Midbrain (tissue), 1 donor: ENCODE data around the gene AURKA.

Experiments
- DNase-seq: peaks from one replicate; lab custom pipeline; 2025; lab: John Stamatoyannopoulos, UW

AURKA gene

DNA sequence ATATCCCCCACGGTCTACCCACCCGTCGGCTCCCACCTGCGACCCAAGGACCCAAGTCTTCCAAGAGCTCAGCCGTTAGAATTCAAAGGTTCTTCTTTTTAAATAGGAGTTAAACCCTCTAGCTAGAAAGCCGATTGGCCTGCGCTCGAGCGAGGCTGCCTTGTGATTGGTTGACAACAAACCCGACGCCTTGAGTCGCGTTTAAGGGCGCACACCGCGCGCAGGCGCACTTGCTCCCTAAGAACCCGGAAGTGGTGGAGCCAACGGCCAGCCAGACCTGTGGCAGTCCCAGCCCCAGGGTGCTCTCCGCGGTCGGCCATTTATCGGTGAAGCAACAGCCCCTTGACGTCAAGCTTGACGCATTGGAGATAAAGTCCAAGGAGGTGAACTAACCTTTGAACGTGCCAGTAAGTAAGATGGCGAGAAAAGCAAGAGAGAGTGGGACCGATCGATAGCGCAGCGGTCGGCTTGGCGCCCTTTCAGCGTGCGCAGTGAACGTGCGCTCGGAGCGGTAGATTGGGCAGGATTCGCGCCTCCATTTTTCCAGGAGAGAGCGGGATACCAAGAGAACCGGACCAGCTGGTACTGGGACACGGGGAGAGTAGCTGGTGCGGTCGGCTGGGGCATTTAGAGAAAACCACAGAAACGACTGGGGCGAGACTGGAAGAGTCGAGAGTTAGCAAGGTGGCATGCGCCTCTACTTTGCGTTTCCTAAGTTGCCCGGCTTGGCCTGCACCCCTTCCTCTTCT lies at the start of gene AURKA, which contains the start of gene CSTF1:
Gene AURKA, minus strand, starts transcription at position 84 of the 749 bp plus-strand sequence. CDS start 4,018 bp downstream, outside the sequence.
Gene CSTF1, plus strand, starts transcription at position 514 of the 749 bp plus-strand sequence. CDS start 2,908 bp downstream, outside the sequence.
- peak; percentile 99 for DNase-seq

DNA sequence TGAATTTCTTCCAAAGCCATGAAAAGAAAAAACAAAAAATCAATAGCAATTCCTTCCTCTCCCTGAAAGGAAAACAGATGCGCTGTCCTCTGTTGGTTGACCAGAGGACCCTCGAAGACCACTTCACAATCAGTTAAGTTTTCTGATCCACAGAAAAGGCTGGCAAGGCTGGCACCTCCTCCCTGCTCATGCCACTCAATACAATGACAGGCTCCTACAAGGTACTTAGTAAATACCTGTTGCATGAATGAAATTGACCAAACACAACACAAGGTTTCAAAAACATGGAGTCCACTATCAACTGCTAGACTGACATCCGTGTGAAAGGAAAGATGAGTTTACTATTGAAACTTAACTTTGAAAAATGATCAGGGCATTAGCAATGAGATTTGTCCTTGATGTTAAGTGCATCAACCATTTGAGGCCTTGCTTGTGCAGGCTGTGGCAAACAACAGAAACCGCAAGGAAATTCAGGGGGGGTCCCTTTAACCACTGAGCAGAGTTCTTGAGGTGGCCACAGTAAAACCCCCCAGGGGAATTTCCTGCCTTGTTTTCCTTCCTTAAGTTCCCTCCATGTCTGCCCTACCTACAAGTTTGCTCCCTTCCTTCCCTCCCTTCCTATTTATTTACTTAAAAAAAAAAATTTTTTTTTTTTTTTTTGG lies 48.5 kb upstream of the AURKA start:
- no peak for DNase-seq

DNA sequence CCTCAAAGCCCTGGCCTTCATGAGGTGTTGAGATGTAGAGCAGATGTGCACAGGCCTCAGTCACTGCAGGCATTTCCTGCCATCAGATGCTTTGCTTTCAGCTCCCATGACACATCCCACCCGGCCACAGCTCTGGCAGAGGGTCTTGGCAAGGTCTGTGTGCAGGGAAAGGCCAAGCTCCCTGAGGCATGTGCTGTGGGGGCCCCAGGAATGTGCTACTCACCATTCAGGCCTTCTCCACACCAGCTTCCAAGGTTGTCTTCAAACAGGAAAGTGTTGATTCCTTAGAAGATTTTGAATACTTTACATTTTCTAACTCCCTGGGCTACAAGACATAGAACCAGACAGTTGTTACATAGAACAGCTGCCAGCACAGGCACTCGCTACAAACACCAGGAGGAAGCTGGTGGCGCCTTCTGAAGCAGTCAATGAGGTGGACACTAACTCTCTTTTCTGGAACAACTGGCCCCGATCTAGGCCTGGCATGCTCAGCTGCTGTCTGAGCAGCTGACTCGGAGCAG lies 47.8 kb upstream of the AURKA start:
- DNase-seq: no peak

DNA sequence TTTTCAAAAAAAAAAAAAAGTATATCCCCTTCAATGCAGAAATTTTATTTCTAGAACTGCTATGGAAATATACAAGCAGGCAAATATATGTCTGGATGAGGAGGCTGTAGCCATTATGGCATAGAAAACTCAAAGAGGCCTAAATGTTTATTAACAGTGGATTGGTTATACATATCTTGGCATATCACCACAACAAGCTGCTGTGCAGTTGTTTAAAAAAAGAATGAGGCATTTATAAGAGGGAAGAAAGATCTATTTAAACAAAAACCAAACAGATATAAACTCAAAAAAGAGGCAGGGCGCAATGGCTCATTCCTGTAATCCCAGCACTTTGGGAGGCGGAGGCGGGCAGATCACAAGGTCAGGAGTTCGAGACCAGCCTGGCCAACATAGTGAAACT lies 46.3 kb upstream of the AURKA start:
- no peak for DNase-seq

DNA sequence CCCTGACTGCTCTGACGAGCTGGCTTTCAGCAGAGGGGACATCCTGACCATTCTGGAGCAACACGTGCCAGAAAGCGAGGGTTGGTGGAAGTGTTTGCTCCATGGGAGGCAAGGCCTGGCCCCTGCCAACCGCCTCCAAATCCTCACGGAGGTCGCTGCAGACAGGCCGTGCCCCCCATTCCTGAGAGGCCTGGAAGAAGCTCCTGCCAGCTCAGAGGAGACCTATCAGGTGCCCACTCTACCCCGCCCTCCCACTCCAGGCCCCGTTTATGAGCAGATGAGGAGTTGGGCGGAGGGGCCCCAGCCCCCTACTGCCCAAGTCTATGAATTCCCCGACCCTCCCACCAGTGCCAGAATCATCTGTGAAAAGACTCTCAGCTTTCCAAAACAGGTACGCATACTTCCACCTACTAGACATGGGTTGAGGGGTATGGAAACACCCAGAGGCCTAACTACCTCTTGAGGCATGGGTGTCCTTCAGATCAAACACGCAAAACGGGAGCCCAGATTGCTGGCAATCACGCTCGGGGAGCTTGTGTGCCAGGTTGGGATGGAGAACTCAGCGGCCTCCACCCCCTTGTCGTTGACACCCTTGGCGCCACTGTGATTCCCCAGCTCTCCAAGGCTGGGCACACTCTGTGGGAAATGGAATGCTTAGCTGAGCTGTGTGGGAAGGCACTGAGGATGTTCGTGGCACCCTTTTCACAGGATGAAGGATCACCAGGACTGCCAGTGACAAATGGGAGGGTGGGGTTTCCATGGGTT lies 45.4 kb upstream of the AURKA start:
- DNase-seq: no peak

DNA sequence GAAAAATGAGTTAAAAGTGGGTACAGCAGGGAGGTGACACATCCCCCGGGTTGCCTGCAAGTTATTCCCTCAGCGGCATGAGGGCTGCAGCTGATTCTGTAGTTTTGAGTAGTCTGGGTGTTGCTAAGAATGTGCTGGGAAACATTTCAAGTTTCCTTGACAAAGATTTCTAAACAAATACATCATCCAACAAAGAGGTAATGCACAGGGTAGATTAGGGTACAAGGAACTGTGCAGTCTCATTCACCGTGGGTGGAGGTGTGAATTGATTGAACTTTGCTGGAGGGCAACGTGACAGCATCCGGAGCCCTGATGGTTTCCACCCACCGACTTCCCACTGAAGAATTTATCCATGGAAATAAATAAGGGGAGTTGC lies 41.9 kb upstream of the AURKA start:
- DNase-seq: no peak

DNA sequence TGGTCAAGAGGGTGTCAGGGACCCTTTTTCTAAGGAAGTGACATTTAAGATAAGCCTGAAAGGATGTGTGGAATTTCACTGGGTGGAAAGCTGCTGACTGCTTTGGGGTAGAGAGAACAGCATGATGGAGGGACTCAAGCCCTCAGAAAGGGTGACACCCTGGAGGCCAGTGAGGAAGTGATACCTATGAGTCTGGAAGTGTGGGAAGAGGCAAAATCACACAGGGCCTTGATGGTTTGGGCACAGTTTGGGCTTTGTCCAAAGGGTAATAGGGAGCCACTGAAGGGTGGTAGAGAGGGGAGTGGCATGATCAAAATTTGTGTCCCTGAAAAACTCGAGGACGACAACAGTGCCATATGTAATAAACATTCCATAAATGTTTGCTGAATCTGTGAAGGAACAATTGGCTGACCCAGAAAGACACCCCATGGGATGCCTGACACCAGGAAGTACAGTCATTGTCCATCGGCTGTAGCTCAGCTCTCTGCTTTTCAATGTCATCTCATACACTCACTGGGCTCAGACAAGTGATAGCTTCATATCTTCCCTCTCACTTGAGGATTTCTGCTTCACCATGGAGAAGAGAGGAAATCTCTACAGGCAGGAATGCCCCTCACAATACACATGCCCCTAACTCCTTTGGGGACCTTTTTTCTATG lies 41.3 kb upstream of the AURKA start:
- DNase-seq: no peak

DNA sequence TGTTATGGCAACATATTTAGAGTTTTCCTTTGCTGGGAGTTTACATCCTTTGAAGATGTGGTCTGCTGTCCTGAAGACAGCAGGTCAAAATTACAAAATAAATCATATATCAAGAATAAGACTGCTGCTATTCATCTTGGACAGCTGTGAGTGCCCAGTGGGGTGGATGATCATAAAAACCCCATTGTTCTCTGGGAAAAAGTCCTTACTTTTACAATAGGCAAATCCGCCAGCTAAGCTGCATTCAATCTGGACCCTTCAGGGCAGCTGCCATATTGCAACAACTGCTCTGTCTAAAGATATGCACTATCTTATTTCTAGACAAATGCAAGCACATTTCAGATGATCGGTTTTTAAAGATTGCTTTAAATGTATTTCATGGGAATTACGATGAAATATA lies 39.5 kb upstream of the AURKA start:
- no peak for DNase-seq

DNA sequence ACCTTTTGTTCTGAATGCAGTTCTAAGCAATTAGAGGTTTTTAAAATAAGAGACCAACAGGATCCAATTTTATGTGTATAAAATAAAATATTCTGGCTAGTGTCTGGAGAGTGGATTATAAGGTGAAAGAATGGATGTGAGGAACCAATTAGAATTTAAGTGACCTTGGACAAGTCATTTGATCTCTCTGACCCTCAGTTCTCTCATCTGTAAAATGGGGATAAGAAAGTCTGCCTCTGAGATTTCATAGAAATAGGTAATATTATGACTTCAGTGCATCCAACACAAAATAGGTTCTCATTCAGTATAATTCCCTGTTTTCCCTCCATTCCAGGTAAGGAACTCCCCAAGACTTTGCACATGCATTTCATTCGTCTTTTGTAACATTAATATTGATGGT lies 38.9 kb upstream of the AURKA start:
- DNase-seq: no peak

DNA sequence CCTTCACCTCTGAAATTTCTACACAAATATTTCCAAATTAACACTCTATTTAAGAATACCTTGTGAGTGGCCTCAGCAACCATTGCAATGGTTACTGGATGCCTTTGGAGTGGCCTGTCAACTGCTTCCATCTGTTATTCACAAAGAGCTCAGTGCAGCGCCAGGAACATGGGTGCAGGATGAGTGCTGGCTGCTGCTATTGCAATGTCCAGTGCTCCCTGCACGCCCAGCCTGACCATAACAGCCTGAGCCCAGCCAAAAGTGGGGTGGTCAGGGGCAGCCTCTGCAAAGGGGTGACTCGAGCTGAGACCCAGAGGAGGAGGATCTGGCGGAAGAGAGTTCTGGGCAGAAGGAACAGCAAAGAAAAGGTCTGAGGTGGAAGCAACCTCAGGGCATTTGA lies 38.4 kb upstream of the AURKA start:
- no peak for DNase-seq

DNA sequence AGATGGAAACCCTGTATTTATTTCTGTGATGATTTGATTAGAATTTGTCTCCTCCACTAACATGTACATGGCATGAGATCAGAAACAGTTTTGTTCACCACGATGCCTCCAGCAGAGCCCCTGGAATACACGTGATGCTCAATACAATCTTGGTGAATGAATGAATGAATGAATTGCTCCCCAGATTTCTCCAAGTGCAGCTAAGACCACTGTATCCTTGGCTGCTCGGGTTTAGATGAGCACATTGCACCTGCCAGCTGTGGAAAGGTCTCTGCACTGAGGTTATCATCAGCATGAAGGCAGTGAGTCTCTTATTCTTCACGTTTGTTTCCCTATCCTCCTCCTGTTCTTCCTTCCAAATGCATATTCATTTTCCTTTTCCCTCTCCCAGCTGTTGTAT lies 37.9 kb upstream of the AURKA start:
- no peak for DNase-seq

DNA sequence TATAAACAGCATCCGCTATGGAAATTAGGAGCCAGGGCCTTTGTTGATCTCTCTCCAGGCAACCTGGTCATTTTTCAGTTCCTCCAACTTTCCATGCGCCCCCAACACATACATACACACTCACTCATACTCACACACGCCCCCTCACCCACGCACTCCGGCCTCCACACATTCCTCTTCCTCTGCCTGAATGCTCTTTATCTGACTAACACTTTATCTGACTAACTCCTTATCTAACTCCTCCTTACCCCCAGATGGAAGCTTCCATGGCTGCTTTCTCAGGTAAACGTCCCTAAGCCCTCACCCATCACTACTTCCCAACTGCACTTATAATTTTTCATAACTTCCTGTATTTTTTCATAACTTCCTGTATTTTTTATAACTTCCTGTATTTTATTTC lies 37.5 kb upstream of the AURKA start:
- no peak for DNase-seq

DNA sequence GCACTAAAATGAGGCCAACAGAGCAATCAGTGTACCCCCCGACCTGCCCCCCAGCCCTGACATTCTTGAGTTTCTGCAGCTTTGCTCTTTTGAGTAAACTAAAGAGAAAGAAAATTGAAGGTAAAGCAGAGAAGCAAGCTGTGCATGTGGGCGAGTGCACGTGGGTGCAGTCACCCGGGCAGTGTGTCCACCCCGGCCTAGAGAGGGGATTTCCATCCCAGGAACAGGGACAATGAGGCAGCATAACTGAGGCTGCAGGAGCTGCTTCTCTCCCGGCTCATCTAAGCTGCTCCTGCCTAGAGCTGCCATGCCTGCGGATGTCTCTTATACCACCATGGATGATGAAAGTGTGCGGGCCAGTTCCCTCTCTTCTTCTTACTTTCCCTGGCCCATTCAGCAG lies 36.9 kb upstream of the AURKA start:
- no peak for DNase-seq

DNA sequence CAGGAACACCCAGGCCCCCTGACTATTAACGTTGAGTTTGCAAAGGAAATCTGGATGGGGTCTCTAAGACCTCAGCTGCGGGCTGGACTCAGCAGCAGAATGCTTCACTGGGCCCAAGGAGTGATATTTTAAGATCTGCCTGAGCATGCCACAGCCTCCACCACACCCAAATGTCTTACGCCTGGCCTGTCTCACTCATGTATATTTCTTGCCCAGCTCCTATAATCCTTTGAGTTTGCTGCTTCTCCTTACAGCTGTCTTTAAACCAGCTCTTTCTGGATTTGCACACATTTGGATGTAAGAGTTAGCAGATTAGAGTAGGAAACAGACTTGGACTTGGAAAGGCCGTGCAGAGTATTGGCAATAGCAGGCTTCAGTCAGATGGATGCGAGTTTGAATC lies 36.4 kb upstream of the AURKA start:
- DNase-seq: no peak

DNA sequence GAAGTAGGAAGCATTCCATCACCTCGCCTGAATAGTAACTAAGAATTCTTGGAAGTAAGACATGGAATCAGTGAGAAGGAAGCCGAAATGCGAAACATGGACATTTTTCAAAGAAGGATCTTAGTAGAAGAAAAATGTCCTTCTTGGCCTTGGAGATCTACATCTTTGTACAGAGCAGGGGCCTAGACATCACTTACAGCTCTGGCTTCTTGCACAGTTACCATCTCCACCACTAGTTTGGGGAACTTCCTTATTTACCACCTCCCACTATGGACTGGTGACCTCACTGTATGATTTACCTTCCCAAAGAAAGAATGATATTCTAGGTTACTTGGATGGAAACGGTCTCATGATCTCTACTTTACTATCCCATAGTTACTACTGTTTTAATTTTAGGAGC lies 35.8 kb upstream of the AURKA start:
- DNase-seq: no peak

DNA sequence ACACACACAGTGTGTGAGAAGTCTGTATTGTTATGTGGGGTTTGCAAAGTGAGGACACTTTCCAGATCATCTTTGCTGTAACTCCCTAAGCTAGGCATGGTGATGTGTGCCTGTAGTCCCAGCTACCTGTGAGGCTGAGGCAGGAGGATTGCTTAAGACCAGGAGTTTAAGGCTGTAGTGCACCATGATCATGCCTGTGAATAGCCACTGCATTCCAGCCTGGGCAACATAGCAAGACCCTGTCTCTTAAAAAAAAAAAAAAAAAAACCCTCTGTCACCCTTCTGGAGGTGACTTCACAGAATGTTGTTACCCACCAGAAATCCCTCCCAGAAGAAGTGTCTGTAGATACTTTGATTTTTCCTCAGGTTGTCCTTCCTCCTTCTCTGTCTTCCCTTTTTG lies 34.9 kb upstream of the AURKA start:
- DNase-seq: no peak

DNA sequence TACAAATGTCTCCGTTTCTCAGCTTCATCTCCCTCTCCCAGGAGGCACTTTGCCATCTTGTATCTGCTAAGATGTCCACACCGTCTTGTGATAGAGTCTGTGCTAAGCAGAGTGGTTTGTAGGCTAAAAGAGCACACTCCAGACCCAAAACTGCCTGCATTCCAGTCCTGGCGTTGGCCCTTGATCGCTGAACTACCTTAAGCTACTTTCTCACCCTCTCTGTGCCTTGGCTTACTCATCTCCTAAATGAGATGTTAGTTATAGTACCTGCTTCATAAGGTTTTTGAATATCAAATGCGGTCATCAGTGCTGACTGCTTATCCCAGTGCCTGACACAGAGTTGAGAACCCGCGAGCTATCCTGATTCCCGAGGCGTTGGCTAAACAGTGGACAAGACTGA lies 34.0 kb upstream of the AURKA start:
- no peak for DNase-seq

DNA sequence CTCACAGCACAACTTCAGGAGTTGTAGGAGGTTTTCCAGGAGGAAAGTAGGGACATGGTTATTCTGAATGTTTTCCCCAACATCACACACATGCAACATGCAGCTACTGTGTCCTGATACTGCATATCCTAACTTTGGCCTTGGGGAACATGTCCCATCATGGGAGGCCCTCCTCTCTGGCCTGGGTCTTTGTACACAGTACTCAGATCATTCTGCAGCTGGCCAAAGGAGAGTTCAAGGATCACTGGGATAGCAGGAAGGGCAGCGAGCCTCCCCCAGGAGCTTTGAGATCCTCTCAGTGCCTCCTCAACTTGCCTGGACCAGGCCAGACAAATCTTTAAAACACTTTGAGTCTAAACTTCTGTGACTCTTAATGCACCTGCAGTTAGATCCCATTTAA lies 32.9 kb upstream of the AURKA start:
- DNase-seq: no peak

DNA sequence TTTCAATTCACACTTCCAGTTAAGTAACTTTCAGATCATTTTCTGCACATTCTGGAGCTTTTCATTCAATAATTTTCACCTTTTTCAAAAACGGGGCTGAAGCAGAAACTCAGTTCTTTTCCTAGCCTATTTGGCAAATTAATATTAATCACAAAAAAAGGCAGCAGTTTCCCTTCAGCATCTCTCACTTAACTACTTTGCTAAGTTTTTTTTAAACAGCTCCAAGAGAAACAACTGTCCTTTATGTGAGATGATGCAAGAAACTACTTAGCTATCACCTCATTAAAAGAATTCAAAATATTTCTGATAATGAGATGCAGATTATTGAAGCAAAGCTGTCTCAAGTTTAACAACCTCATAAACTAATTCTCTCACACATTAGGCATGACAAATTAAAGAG lies 31.9 kb upstream of the AURKA start:
- no peak for DNase-seq

DNA sequence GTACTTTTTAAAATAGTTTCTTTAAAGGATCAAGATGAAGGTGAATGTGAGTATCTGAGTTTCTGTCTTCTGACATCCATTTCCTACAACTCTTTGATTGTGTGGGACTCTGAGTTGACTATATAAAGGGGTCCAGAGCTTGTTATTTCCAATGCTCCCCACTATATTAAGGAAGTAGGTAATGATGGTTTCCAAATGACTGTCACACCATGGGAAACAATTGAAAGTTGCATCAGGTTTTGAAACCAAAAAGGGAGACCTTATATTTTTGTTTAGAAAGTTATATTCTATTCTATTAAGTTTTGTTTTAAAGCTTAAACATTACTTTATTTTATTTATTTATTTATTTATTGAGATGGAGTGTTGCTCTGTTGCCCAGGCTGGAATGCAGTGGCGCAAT lies 31.2 kb upstream of the AURKA start:
- no peak for DNase-seq

DNA sequence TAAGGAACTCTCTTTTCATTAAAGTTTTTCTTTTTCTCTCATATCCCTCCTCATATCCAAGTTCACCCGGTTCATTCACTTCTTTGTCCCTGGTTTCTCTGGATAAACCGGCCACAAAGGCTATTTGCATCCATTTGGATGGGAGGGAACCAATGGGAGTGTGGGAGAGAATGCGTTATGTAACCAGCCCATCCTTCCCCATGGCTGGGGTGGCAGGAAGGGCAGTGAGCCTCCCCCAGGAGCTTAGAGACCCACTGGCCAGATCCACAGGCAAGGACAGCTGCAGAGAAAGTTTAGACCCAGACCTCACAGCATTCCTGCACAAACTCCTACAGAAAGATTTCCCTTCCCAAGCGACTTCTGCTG lies 30.8 kb upstream of the AURKA start:
- DNase-seq: no peak

DNA sequence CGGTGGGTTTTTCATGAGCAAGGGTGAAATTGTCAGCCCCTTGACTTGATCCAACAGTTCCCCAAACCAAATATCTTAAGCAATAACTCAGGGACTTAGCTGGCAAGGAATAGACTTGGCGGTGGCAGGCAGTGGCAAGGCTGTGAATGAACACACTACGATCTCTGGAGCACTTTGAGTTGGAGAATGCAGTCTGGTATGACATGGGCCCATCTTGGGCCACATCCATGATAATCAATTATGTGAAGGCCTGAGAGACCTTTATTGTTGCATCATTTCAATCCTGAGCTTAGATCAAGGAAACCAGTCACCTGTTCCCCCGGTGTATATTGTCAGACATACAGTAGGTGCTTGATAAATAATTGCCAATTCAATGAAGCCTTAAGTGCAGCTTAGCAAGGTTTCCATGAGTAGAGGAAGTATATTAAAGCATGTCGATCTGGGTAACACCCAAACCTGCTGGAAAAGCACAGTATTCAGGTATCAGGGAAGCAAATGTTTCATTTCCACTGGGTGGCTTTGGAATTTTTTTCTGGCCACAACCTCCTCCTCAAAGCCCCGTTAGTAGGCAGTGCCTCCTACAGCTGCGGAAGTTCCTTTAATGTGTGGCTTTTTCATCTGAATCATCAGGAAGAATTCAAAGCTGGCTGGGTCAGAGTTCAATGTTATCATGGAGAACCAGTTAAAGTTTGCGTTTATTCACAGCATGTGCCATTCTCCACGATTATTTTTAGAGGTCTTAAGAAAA lies 30.2 kb upstream of the AURKA start:
- no peak for DNase-seq
